Stimulated activated CD4-positive, alpha-beta T cell treated with anti-CD3 and anti-CD28 coated beads, Interleukin-12 subunit alpha, Interleukin-12 subunit beta, amount 100 ng/mL, for 24 hours (primary cell): Measurements from ENCODE around the gene BTRC.
A peak's percentile ranks its signal among the peaks of the same experiment; 100 is the strongest.
"Not testable (repeated sequence)": the region's sequence is repeated elsewhere in the genome, so short reads cannot be mapped to it uniquely, and the experiment has no call there.

ENCODE experiments used
- DNase-seq, 2 experiments: peaks; one replicate each; pipeline ENCODE4 v3.0.0-alpha.2; 2020; ENCODE audit warnings: low read depth in 2 of 2

Gene BTRC

GRCh38 chr10:101346177-101346576, 7.8 kb upstream of the BTRC start:
- DNase-seq = no peak

GRCh38 chr10:101351017-101351416, 2.9 kb upstream of the BTRC start:
- DNase-seq = no peak

GRCh38 chr10:101351477-101351876, 2.5 kb upstream of the BTRC start:
- no peak for DNase-seq

- not testable (repeated sequence) for DNase-seq
These were observed 1.1 kb upstream of the BTRC start for GRCh38 chr10:101352857-101353256.

GRCh38 chr10:101354328-101355071, 535 bp downstream of the BTRC start:
- peak in 1 of 2 experiments; percentile 39 for DNase-seq

GRCh38 chr10:101355072-101355706, 1.2 kb downstream of the BTRC start:
- no peak for DNase-seq

GRCh38 chr10:101356132-101356531, 2.2 kb downstream of the BTRC start:
- DNase-seq = no peak

GRCh38 chr10:101357958-101358357, 4.0 kb downstream of the BTRC start:
- DNase-seq = no peak

- no peak for DNase-seq
These were observed 4.8 kb downstream of the BTRC start for GRCh38 chr10:101358706-101359300.

- DNase-seq = not testable (repeated sequence)
These were observed 6.1 kb downstream of the BTRC start for GRCh38 chr10:101360090-101360489.

- DNase-seq = not testable (repeated sequence)
These were observed 6.9 kb downstream of the BTRC start for GRCh38 chr10:101360841-101361240.

GRCh38 chr10:101363850-101364400, 10.0 kb downstream of the BTRC start:
- DNase-seq = no peak

- no peak for DNase-seq
These were observed 10.8 kb downstream of the BTRC start for GRCh38 chr10:101364721-101365120.

- no peak for DNase-seq
These were observed 13.8 kb downstream of the BTRC start for GRCh38 chr10:101367569-101368453.

GRCh38 chr10:101373063-101373462, 19.1 kb downstream of the BTRC start:
- no peak for DNase-seq

- DNase-seq = not testable (repeated sequence)
These were observed 20.0 kb downstream of the BTRC start for GRCh38 chr10:101373993-101374392.

GRCh38 chr10:101375076-101375475, 21.1 kb downstream of the BTRC start:
- no peak for DNase-seq

- DNase-seq = no peak
These were observed 25.8 kb downstream of the BTRC start for GRCh38 chr10:101379663-101380352.

GRCh38 chr10:101380353-101381017, 26.5 kb downstream of the BTRC start:
- no peak for DNase-seq

GRCh38 chr10:101385866-101386658, 32.1 kb downstream of the BTRC start:
- no peak for DNase-seq
